ENCODE measurements around the gene CSNK2A2.

The CSNK2A2 gene

DNA sequence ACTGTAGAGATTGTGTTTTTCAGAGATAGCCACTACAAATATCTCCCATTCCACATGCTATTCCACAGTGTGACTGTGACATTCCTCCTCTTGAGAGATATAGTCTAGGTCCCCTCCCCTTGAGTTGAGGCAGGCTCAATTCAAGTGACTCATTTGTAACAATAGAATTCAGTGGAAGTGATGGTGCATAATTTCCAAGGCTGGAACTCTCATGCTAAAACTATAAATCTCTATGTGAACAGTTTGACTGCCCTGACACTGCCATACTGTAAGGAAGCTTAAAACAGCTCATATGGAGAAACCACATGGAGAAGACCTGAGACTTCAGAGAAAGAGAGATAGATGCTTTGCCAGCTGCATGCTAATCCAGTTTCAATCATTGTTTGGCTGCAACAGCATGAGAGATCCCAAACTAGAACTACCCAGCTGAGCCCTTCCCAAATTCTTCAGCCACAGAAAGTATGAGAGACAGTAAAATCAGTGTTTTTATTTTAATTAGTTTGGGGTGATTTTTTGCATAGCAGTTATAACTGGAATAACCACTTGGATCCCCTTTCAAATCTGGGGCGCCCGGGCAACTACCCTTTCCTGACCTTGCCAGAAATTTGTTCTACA is 19.5 kb upstream of the CSNK2A2 start:
- DNase-seq (ENCODE audit: extremely low spot score): no peak
- ChIA-PET POLR2A (no interaction called here), CTCF (interaction anchor here (0.8 kb wide), 1 partner anchor 17 kb away, joined by 3 read pairs; no protein-coding TSS in a partner anchor)
- TF ChIP-seq, protein P1, sequence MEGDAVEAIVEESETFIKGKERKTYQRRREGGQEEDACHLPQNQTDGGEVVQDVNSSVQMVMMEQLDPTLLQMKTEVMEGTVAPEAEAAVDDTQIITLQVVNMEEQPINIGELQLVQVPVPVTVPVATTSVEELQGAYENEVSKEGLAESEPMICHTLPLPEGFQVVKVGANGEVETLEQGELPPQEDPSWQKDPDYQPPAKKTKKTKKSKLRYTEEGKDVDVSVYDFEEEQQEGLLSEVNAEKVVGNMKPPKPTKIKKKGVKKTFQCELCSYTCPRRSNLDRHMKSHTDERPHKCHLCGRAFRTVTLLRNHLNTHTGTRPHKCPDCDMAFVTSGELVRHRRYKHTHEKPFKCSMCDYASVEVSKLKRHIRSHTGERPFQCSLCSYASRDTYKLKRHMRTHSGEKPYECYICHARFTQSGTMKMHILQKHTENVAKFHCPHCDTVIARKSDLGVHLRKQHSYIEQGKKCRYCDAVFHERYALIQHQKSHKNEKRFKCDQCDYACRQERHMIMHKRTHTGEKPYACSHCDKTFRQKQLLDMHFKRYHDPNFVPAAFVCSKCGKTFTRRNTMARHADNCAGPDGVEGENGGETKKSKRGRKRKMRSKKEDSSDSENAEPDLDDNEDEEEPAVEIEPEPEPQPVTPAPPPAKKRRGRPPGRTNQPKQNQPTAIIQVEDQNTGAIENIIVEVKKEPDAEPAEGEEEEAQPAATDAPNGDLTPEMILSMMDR (IDR thresholded peaks at IDR 0.05; ENCODE audit: control extremely low read depth, extremely low read depth, low read depth, missing control alignments): no peak

DNA sequence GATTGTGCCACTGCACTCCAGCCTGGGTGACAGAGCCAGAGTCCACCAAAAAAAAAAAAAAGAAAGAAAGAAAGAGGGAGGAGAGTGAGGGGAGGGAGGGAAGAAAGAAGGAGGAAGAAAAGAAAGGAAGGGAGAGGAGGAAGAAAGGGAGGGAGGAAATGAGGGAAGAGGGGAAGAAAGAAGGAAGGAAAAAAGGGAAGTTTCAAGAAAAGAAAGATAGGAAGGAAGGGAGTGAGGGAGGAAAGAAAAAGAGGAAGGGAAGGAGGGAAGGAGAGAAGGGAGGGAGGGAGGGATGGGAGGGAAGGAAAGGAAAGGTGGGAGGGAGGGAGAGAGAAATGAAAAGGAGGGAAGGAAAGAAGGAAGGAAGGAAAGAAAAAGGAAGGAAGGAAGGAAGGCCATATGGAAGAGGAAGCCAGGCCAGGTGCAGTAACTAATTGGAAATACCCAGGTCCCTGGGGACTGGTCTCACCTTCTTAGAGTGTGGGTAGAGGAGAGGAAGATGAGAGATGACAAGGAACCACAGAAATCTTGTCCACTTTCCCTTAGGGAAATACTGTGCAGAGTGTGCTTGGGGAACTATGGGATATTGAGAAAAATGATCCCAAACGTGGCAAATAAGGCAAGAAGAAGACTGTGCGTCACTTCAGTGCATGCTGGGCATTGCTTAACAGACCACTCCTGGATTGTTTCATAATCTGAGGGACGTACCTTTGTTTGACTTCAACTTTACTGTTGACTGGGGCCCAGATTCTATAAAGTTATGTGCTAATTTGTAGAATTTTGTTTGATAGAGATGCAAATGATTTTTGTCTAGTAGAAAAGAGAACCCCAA is 15.1 kb upstream of the CSNK2A2 start:
- no peak for DNase-seq (ENCODE audit: extremely low spot score)
- TF ChIP-seq, protein P1 (IDR thresholded peaks at IDR 0.05; ENCODE audit: control extremely low read depth, extremely low read depth, low read depth, missing control alignments): no peak
- POLR2A ChIA-PET: no interaction called here
- CTCF ChIA-PET: no interaction called here

DNA sequence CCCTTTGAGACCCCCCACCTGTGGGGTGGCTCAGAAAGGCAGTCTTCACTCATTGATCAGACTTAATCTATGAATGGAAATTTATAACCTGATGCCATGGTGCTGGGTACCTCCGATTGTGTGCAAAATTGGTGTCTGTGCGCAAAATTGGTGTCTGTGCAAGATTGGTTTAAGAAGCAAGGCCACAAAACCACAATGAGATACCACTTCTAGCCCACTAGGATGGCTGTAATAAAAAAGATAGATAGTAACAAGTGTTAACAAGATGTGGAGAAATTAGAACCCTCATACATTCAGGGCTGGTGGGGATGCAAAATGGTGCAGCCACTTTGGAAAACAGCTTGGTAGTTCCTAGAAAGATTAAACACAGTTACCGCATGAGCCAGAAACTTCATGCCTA is 13.9 kb upstream of the CSNK2A2 start:
- CTCF ChIA-PET: interaction anchor here (1.3 kb wide), 1 partner anchor 25 kb away, joined by 3 read pairs; no protein-coding TSS in a partner anchor
- DNase-seq (ENCODE audit: extremely low spot score): no peak
- TF ChIP-seq, protein P1 (IDR thresholded peaks at IDR 0.05; ENCODE audit: control extremely low read depth, extremely low read depth, low read depth, missing control alignments): no peak
- POLR2A ChIA-PET: no interaction called here

DNA sequence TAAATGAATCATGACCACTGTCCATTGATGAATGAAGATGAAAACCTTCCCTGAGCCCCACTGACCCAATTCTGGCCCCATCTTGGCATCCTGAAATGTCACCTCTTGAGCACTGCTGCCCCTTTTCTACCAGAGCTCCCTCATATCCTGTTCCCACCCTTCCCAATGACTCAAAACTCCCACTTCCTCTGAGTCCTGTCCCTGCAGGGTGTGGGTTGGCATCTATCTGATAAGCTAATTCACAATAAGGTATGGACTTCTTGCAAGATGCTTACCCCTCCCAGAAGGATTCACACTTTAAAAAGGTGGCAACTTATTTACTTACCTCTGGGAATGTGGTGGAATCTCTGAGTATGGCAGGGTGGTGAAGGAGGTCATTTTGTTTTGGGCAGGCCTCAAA is 13.3 kb upstream of the CSNK2A2 start:
- TF ChIP-seq, protein P1 (IDR thresholded peaks at IDR 0.05; ENCODE audit: control extremely low read depth, extremely low read depth, low read depth, missing control alignments): no peak
- CTCF ChIA-PET: interaction anchor here (1.3 kb wide), 1 partner anchor 24 kb away, joined by 3 read pairs; no protein-coding TSS in a partner anchor
- POLR2A ChIA-PET: no interaction called here
- no peak for DNase-seq (ENCODE audit: extremely low spot score)

DNA sequence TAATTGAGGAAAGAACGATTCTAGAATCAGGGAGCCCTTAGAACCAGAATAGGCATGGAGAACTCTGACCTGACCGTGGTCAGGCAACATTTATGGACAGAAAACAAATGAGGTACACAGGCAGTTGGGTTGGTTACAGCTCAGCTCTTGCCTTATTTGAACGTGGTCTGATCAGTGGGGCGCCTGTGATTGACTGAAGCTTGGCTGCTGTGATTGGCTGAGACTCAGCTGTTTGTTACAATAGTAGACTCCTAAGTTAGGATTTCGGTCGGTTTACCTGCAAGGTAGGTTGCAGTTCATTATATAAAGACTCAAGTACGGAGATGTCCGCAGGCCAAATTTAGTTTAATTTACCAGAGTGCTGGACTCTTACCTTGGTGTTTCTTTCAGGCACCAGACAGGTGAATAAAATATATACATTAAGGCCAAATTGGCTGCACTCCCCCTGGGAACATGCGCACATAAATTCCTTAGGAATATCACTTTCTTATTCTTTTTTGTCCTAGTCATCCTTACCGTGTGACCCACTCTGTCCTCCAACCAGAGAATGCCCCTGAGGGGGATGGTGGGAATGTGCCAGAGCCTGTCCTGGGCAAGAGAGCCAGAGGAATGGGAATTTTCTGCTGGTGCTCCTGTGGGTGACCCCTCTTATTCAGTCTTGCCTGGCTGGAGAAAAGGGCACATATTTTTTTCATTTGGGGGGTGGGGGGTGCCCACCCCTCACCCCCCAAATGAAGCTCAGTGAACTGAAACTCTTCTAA is 7.5 kb upstream of the CSNK2A2 start:
- CTCF ChIA-PET: interaction anchor here (1.2 to 1.4 kb wide), 2 partner anchors 9 to 22 kb away, joined by 3 to 5 read pairs; no protein-coding TSS in a partner anchor
- TF ChIP-seq, protein P1 (IDR thresholded peaks at IDR 0.05; ENCODE audit: control extremely low read depth, extremely low read depth, low read depth, missing control alignments): no peak
- DNase-seq (ENCODE audit: extremely low spot score): no peak
- POLR2A ChIA-PET: no interaction called here

DNA sequence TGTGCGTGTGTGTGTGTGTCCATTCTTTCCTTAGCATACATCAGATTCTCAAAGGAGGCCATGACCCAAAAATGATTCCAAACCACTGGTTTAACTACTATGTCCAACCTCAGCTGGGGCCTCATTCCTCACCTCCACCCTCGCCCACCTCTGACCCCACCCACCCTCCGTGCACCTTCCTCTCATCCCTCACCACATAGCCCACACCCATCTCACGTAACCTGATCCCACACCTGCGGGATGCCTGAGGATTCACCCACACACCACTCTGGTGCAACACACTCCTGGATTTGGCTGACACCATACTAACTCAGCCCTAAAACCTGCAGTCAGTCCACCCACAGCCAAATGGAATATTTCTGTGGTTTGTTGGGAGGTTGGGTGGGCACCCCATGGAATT is 3.3 kb upstream of the CSNK2A2 start:
- ChIA-PET CTCF (interaction anchor here (1.5 kb wide), 1 partner anchor 8 kb away, joined by 4 read pairs; no protein-coding TSS in a partner anchor), POLR2A (no interaction called here)
- no peak for DNase-seq (ENCODE audit: extremely low spot score)
- TF ChIP-seq, protein P1 (IDR thresholded peaks at IDR 0.05; ENCODE audit: control extremely low read depth, extremely low read depth, low read depth, missing control alignments): no peak
